Activated CD4-positive, alpha-beta T cell treated with anti-CD3 and anti-CD28 coated beads, Interleukin-2, amount 10 ng/mL, durations not matched to agents 7 days and 5 days (primary cell): ENCODE measurements around the gene RRBP1. TPM values are rescaled to one million over a fixed set of nuclear protein-coding genes. Genes with fewer than 3 reads are reported as not detected.
A peak's percentile ranks its signal among the peaks of the same experiment; 100 is the strongest.
"Not testable (repeated sequence)": the region's sequence is repeated elsewhere in the genome, so short reads cannot be mapped to it uniquely, and the experiment has no call there.

ENCODE experiments used
- CTCF ChIA-PET: fragments of 350-600 bp; sonication (Branson Sonifier 250); formaldehyde crosslinking; loops from one replicate; lab custom pipeline; 2021; ENCODE audit warnings: antibody characterized with exemption; lab: Charles Lee
- POLR2A ChIA-PET: fragments of 350-600 bp; sonication (Branson Sonifier 250); formaldehyde crosslinking; loops from one replicate; lab custom pipeline; 2021; ENCODE audit warnings: antibody characterized with exemption; lab: Charles Lee
- DNase-seq: peaks from one replicate; pipeline ENCODE4 v3.0.0-alpha.2; 2020
- H3K27ac Mint-ChIP-seq: one replicate; pipeline ENCODE4 v1.8.0; 2021; ENCODE audit warnings: mild to moderate bottlenecking, moderate library complexity, mixed read lengths
- H3K27me3 Mint-ChIP-seq: one replicate; pipeline ENCODE4 v1.8.0; 2021; ENCODE audit warnings: mixed read lengths
- H3K36me3 Mint-ChIP-seq: one replicate; pipeline ENCODE4 v1.8.0; 2021; ENCODE audit warnings: low read depth, mixed read lengths
- H3K4me1 Mint-ChIP-seq: one replicate; pipeline ENCODE4 v1.8.0; 2021; ENCODE audit warnings: mixed read lengths
- H3K4me3 Mint-ChIP-seq: one replicate; pipeline ENCODE4 v1.8.0; 2021; ENCODE audit warnings: mild to moderate bottlenecking, moderate library complexity, mixed read lengths
- H3K9me3 Mint-ChIP-seq: one replicate; pipeline ENCODE4 v1.8.0; 2021; ENCODE audit warnings: mixed read lengths
- total RNA-seq, 2 experiments: library from RNA; stranded (reverse); gene quantifications; one replicate each; pipeline ENCODE4 v1.2.3, GENCODE V29; 2021

Gene RRBP1
- total RNA-seq, 2 experiments from 2014 or later: 50.8 to 52.1 TPM

- CTCF ChIA-PET: no interaction called here
- H3K4me1 Mint-ChIP-seq: peaks cover 41% of the 10 kb centered on the region
Observed at GRCh38 chr20:17663040-17663399, 19.0 kb downstream of the RRBP1 start.

GRCh38 chr20:17662333-17663039, 19.6 kb downstream of the RRBP1 start:
- Mint-ChIP-seq H3K9me3 (peaks cover 9% of the 10 kb centered on the region), H3K36me3 (peaks cover 32% of the 10 kb centered on the region), H3K4me1 (peaks cover 46% of the 10 kb centered on the region), H3K4me3 (no peak overlapping the region), H3K27me3 (no peaks in the 10 kb centered on the region), H3K27ac (peak overlapping the region; percentile 26)
- no peak for DNase-seq
- ChIA-PET POLR2A (no interaction called here), CTCF (no interaction called here)

More at GRCh38 chr20:17663040-17663399, 19.0 kb downstream of the RRBP1 start:
- Mint-ChIP-seq H3K27ac (no peak overlapping the region), H3K36me3 (peaks cover 28% of the 10 kb centered on the region), H3K9me3 (peaks cover 9% of the 10 kb centered on the region), H3K27me3 (no peaks in the 10 kb centered on the region), H3K4me3 (no peak overlapping the region)
- no peak for DNase-seq
- POLR2A ChIA-PET: no interaction called here

- Mint-ChIP-seq H3K4me1 (peaks cover 44% of the 10 kb centered on the region), H3K9me3 (peaks cover 9% of the 10 kb centered on the region), H3K36me3 (peaks cover 36% of the 10 kb centered on the region), H3K4me3 (no peak overlapping the region), H3K27me3 (no peaks in the 10 kb centered on the region), H3K27ac (no peak overlapping the region)
- DNase-seq: no peak
- POLR2A ChIA-PET: no interaction called here
- CTCF ChIA-PET: no interaction called here
Observed at GRCh38 chr20:17661121-17661744, 20.8 kb downstream of the RRBP1 start.

GRCh38 chr20:17660667-17661066, 21.4 kb downstream of the RRBP1 start:
- H3K36me3 Mint-ChIP-seq: peaks cover 38% of the 10 kb centered on the region
- no peaks in the 10 kb centered on the region for H3K27me3 Mint-ChIP-seq
- no peak overlapping the region for H3K4me3 Mint-ChIP-seq
- H3K4me1 Mint-ChIP-seq: peaks cover 39% of the 10 kb centered on the region
- DNase-seq: no peak
- ChIA-PET POLR2A (no interaction called here), CTCF (no interaction called here)
- no peak overlapping the region for H3K27ac Mint-ChIP-seq
- H3K9me3 Mint-ChIP-seq: peaks cover 9% of the 10 kb centered on the region

GRCh38 chr20:17659801-17660200, 22.2 kb downstream of the RRBP1 start:
- Mint-ChIP-seq H3K27ac (no peak overlapping the region), H3K36me3 (peaks cover 38% of the 10 kb centered on the region), H3K4me3 (no peak overlapping the region), H3K9me3 (peaks cover 9% of the 10 kb centered on the region), H3K4me1 (peaks cover 32% of the 10 kb centered on the region), H3K27me3 (no peaks in the 10 kb centered on the region)
- no peak for DNase-seq
- CTCF ChIA-PET: interaction anchor here (1.0 kb wide), 1 partner anchor 21 kb away, joined by 3 read pairs; no protein-coding TSS in a partner anchor
- POLR2A ChIA-PET: no interaction called here

- H3K4me3 Mint-ChIP-seq, H3K9me3 Mint-ChIP-seq, DNase-seq, H3K27ac Mint-ChIP-seq, POLR2A ChIA-PET, H3K27me3 Mint-ChIP-seq: not testable (repeated sequence)
- Mint-ChIP-seq H3K36me3 (peaks cover 38% of the 10 kb centered on the region), H3K4me1 (peaks cover 28% of the 10 kb centered on the region)
- CTCF ChIA-PET: interaction anchor here (1.0 kb wide), 1 partner anchor 21 kb away, joined by 3 read pairs; no protein-coding TSS in a partner anchor
Observed at GRCh38 chr20:17659344-17659743, 22.7 kb downstream of the RRBP1 start.

GRCh38 chr20:17658648-17658993, 23.4 kb downstream of the RRBP1 start:
- DNase-seq: no peak
- no peak overlapping the region for H3K4me3 Mint-ChIP-seq
- CTCF ChIA-PET: no interaction called here
- H3K4me1 Mint-ChIP-seq: peaks cover 22% of the 10 kb centered on the region
- H3K27me3 Mint-ChIP-seq: no peaks in the 10 kb centered on the region
- peaks cover 9% of the 10 kb centered on the region for H3K9me3 Mint-ChIP-seq
- POLR2A ChIA-PET: no interaction called here
- peaks cover 38% of the 10 kb centered on the region for H3K36me3 Mint-ChIP-seq
- no peak overlapping the region for H3K27ac Mint-ChIP-seq

- peaks cover 9% of the 10 kb centered on the region for H3K9me3 Mint-ChIP-seq
- POLR2A ChIA-PET: no interaction called here
- no peak overlapping the region for H3K27ac Mint-ChIP-seq
- peaks cover 38% of the 10 kb centered on the region for H3K36me3 Mint-ChIP-seq
- no peak overlapping the region for H3K4me3 Mint-ChIP-seq
- no peaks in the 10 kb centered on the region for H3K27me3 Mint-ChIP-seq
- no peak for DNase-seq
- CTCF ChIA-PET: interaction anchor here (0.5 to 2.2 kb wide), 2 partner anchors 24 to 307 kb away, joined by 4 to 5 read pairs; partner anchors contain the start of gene RRBP1
- H3K4me1 Mint-ChIP-seq: peaks cover 19% of the 10 kb centered on the region
Observed at GRCh38 chr20:17657898-17658647, 24.0 kb downstream of the RRBP1 start.

- Mint-ChIP-seq H3K36me3 (peaks cover 38% of the 10 kb centered on the region), H3K9me3 (peaks cover 9% of the 10 kb centered on the region), H3K4me1 (peaks cover 13% of the 10 kb centered on the region), H3K27me3 (no peaks in the 10 kb centered on the region), H3K4me3 (no peak overlapping the region), H3K27ac (no peak overlapping the region)
- ChIA-PET CTCF (interaction anchor here (0.5 to 2.2 kb wide), 2 partner anchors 25 to 308 kb away, joined by 4 to 5 read pairs; partner anchors contain the start of gene RRBP1), POLR2A (no interaction called here)
- DNase-seq: no peak
Observed at GRCh38 chr20:17657079-17657825, 24.8 kb downstream of the RRBP1 start.

GRCh38 chr20:17655865-17656479, 26.1 kb downstream of the RRBP1 start:
- Mint-ChIP-seq H3K4me1 (peaks cover 10% of the 10 kb centered on the region), H3K27ac (no peak overlapping the region), H3K36me3 (peaks cover 38% of the 10 kb centered on the region), H3K9me3 (peaks cover 9% of the 10 kb centered on the region), H3K4me3 (no peak overlapping the region), H3K27me3 (no peaks in the 10 kb centered on the region)
- POLR2A ChIA-PET: no interaction called here
- CTCF ChIA-PET: interaction anchor here (0.7 to 2.2 kb wide), 3 partner anchors 10 to 84 kb away, joined by 3 to 5 read pairs (median 4); partner anchors contain the start of gene RRBP1
- DNase-seq: no peak

- DNase-seq: no peak
- Mint-ChIP-seq H3K27ac (no peak overlapping the region), H3K4me1 (peaks cover 10% of the 10 kb centered on the region), H3K9me3 (peaks cover 9% of the 10 kb centered on the region), H3K36me3 (peaks cover 31% of the 10 kb centered on the region), H3K27me3 (no peaks in the 10 kb centered on the region), H3K4me3 (no peak overlapping the region)
- ChIA-PET CTCF (interaction anchor here (1.6 kb wide), 1 partner anchor 9 kb away, joined by 4 read pairs; no protein-coding TSS in a partner anchor), POLR2A (no interaction called here)
Observed at GRCh38 chr20:17655286-17655651, 26.8 kb downstream of the RRBP1 start.
